GM21381 (cell line): ENCODE data around the gene SAE1.

Experiments used
- ATAC-seq: cut with Tn5 transposase; IDR thresholded peaks from one replicate; pipeline ENCODE4 v1.9.1; 2021; ENCODE audit warnings: mild to moderate bottlenecking, moderate library complexity; ENCODE audit not compliant: unreplicated experiment

SAE1 gene

DNA sequence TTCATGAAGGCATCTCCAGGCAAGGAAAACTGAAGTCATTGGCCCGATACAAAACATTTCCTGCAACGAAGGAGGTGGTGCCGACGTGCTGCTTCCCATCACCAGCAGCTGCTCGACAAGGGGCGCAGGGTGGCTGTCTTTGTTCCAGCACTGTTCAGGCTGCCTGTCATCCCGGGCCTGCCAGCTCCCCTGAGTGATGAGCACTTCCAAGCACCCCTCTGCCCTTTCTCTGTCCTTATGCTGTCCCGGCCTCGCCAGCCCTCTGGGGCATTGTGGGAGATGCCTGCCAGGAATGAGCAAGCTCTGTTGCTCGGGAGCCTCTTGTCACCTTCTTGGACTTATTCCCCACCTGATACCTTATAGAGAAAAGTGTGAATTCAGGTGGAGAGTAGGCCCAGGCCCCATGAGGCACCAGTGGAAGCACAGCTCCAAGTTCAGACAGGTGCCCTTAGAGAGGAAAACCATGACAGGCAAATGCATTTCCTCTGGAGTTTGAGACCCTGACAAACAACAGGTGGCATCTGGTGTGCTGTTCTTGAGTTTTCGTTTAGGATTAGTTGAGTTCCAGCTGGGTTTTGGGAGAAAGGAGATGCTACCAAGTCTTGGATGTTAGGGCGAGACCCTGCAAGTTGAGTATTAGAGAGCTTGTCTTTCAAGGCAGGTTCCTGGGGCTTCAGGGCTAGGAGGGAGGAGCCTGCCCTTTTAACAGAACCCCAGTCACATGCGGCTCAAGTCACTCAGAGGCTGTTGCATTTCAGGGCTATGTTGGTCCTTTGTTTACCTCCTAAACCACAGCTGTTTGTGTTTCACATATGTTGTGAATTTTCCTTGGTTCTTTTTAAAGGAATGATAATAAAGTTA is 78.9 kb downstream of the SAE1 start:
- no peak for ATAC-seq

DNA sequence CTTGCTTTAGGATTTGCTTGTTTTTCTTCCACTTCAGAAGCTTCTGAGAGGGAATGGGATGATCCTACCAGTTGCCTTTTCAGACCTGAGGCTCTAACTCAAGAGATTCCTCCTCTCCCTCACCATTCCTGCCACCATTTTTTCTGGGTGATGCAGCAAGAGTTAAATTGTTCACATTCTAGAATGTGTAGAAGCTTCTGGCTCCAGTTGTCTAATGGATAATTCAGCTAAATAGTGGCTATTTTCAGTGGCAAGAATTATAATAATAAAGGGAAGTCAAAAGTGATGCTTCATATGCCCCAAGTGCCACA is 79.5 kb downstream of the SAE1 start:
- ATAC-seq, result no peak

DNA sequence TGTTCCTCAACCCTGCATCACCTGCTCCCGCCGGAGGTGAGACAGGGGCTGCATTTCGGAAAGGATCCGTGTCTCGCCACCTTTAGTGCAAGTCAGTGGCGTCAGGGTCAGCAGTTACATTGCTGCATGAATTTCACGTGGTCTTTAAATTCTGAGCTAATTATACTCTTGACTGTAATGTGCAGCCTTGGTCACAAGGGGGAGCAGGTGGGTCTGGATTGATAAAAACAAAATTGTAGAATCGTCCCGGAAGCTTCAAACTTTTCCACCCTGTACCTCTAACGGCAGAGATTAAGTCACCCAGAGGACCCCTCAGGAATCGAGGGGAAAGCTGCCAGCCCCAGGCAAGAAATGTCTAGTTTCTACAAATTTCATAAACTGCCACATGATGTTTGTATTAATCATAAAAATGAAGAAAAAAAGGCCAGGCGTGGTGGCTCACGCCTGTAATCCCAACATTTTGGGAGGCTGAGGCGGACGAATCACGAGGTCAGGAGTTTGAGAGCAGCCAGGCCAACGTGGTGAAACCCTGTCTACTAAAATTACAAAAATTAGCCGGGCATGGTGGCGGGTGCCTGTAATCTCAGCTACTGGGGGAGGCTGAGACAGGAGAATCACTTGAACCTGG is 80.2 kb downstream of the SAE1 start:
- ATAC-seq, result no peak

GRCh38 chr19:47215581-47215980 is 84.9 kb downstream of the SAE1 start:
- ATAC-seq, result no peak

DNA sequence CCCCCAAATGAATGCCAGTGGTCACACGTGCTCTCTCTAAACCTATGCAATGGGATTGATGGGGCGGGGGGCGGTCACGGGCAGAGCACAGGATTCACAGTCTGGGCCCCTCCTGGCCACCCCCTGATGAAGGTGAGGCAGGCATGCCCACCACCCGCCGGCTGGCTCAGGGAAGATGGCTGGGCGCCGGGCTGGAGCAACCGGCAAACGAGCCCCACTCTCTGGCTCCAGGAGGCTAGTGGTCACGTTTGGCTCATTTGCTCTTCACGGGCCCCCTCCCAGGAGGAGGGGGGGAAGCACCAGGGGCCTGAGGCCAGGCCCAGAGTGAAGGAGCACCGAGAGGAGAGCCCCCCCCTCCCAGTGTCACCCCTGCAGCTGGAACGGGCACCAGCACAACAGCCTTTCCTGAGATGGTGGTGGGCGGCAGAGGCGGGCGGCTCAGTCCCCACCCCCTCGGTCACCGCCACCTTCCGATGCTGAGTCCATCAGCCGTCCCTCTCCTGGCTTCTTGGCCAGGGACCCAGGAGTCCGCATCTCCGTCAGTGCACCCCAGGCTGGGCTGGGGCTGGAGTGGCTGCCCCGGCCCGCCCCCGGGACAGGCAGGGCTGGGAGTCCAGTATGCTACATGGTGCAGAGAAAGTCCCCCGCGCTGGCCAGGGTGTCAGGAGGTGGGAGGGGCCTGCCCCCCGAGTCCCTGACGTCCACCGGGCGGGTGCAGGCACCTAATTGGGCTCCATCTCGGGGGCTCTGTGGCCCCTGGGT is 90.6 kb downstream of the SAE1 start:
- ATAC-seq, result no peak

DNA sequence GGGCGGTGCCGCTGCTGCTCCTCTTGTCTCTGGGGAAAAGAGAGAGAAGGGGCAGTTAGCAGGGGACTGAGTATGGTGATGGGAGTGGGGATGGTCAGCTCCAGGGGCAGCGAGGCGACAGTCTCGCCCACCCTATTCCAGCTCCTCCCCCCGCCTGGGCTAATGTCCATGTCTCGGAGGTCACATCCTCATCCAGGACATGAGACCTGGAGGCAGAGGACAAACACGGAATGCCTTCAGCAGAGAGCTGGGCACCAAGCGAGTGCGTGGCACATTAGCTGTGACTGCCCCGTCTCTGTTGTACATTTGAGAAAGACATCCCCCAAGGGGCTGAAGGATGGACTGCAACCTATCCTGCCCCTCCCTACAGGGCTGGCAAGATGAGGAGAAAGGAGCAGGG is 91.3 kb downstream of the SAE1 start:
- ATAC-seq, result no peak

- ATAC-seq, result peak; percentile 39
Measured at GRCh38 chr19:47225746-47226425, 95.3 kb downstream of the SAE1 start.

DNA sequence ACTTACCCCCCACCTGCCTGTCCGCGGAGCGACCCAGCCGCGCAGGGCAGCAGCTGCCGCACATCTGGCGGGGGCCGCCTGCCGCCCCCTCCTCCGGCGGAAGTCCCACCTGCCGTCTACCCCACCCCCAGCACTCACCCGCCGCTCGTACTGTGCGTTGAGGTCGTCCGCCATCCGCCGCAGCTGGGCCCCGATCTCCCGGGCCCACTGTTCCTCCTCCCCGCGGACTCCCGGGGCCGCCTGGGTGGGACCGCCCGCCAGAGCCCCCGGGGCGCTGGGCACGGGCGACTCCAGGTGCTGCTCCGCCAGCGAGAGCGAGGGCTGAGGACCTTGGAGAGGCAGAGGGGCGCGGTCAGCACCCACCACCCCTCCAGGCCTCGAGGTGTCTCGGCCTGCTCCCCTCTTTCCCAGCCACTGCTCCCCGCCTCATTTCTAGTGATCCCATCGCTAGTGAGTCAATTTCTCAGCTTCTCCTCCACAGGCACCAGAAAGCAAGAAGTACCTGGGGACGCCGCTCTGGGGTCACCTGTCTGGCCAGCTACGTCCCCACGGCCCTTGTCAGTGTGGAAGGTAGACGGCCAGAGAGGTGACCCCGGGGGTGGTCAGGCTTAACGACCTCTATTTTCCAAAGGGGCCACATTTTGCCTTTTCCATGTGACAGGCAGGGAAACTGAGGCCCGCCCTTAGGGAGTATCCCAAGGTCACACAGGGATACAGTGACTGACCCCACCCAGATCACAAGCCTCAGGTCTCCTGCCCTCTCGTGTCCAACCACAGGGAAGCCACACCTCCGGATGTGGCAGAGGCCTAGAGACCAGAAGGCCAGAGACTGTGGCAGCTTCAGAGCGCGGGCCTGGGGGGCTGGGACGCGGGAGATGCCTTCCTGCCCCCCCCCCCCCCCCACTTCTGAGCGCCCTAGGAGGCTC is 96.1 kb downstream of the SAE1 start:
- ATAC-seq, result peak; percentile 5

DNA sequence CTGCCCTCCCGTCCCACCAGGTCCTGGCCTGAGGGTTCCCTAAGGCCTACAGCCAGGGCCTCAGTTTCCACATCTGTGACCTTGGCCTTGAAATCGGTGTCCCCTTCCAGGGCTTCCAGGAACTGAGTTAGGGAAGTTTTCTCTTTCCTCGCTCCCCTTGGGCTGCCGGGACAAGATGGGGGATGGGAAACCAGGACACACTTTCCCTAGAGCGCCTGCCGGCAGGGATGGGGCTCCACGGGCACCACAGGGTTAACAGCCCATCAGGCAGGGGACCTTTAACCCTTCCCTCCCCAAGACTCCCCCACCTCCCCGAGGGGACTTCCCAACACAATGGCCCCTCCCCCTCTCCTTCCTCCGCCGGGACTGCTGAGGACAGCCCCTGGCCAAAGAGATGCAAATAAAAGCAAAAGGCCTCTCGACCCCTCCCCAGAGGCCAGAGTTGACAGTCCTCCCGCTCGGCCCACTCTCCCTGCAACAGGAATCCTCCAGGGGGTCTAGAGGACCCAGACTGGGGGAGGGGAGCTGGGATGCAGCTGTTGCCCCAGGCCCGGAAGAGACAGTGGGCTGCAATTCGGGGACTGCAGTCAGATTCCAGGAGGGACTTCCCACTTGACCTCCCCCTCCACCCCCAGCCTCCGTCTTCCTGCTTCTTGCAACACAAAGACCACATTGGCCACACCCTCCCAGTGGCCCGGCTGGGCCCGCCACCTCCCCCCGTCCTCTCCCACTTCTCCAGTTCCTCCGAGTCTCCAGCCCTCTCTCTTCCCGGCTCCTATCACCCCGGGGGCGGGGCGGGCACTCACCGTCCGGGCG is 96.9 kb downstream of the SAE1 start:
- no peak for ATAC-seq

DNA sequence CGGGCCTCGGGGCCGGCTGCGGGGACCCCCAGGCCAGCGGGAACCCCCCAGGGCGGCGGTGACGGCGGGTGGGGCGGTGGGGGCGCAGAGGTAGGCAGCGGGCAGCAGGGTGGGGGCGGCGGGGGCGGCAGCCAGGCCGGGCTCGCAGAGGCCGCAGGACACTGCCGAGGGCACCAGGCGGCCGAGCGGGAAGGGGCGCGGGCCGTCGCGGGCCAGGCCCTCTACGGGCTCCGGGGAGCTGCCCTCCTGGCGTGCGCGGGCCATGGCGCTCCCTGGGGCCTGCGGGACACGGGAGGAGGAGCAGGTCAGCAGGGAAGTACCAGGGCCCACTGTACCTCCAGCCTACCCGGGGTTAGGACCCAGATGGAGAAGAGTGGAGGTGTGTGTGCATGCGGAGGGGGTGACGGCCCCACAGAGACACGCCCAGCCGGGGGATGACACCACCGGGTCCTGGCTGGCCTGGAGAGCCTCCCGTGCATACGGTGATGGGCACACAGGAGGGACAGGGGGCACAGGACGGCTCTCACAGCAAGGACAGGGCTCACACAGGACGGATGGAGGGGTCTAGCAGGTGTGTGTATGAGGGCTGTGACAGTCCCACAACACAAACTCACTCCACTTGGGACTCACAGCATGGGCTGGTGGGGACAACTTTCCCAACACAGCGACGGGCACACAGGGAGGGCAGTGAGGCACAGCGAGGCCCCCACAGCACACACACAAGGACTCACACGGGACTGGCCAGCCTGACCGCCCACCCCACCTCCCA is 97.7 kb downstream of the SAE1 start:
- no peak for ATAC-seq

DNA sequence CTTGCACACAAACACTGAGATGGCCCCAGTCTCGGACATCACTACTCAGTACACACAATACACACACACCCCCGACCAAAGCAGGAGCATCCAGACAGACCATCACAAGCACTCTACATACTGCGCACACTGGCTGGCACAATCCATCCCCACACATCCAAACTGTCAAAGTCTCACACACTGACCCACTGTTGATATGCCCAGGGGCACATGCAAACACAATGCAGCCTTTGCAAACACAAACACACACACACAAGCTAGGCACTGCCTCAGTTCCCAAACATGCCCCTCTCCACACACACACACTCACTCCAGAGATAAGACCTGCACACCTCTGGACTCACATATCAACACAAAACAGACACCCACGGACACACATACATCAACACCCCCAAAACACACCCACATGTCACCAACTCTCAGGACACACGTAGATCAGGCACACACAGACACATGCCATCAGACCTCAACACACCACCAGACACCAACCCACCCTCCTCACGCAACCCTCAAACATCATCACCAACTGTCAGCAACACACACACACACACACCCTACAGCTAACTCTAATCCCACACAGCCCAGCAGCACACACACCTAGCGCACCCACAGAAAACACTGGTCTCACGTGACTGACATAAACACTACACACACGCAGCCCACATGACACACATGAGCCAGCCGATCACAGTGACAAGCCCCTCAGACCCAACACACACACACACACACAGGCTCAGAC is 98.5 kb downstream of the SAE1 start:
- no peak for ATAC-seq

DNA sequence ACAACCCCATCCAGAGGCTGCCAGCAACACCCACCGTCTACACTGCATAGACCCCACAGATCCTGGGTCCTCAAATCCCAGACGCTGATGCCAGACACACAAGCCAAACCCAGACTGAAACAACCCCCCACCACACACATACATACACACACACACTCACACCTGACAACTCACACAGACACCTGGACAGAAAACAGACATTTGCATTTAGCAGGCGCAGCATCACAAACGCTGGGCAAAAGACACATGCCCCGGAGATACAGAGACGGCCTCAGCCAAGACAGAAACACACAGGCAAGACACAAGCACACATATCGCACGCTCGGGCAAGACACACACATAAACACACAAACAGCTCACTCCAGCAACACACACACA is 99.0 kb downstream of the SAE1 start:
- ATAC-seq, result no peak

DNA sequence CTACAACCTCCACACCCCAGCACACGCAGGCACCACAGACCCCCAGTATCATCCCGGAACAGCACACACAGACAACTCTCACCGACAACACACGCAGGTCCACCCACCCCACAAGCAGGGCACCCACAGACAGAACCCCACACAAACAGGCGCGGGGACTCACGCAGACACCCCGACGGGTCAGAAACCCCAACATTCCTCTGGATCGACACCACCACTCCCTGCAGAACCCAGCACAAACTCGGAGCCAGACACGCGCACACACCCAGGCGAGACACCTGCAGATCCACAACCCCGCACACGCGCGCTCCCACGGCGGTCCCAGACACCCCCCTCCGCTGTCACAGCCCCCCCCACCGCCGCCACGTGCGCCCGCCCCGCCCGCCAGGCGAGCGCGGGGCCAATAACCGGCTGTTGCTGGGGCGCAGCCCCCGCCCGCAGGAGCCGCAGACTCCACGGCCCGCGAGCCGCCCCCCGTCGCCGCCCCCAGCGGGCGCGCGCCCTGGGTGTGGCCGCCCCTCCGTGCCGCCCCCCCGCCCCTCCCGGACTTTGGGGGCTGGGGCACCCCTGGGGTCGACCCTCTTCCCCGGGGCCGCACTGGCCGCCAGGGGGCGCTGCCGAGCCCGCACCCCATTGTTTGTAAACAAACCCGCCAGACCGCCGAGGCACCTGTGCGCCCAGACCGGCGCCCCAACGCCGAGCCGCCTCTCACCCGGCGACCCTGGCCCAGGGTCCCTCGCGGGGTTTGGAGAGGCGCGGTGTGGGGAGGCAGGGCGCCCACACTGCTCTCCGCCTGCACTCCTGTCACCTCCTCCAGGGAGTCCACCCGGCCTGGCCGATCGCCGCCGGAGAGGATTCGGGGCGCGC is 99.7 kb downstream of the SAE1 start:
- ATAC-seq, result no peak

DNA sequence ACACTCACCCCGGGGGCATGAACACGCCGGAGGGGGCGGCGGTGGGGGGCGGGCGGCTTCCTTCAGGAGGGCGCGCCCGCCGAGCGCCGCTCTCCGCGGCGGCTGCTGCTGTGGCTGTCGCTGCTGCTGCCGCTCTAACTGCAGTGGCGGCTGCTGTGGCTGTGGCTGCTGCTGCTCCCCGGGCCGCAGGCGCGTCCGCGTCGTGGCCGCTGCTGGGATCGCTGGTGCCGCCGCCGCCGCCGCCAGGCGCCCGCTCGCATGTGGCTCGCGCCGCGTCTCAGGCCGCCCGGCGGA is 100.2 kb downstream of the SAE1 start, which contains the start of gene BBC3:
TSS of gene BBC3 (minus strand) at position 279 of the 294 bp plus-strand sequence. CDS start 2,768 bp downstream, outside the sequence.
- no peak for ATAC-seq

GRCh38 chr19:47231215-47232054 is 100.8 kb downstream of the SAE1 start:
- ATAC-seq, result peak; percentile 28
